Breast epithelium (tissue), 4 donors: ENCODE data around the gene SAMD10. TPM values are rescaled to one million over a fixed set of nuclear protein-coding genes. Genes with fewer than 3 reads are reported as not detected.

Source experiments
- DNase-seq, 2 donors: peaks; one replicate each; pipeline ENCODE4 v3.0.0-alpha.2; 2019; ENCODE audit warnings: low spot score in 2 of 2
- H3K27ac ChIP-seq, 2 donors: fragments of 200-600 bp; sonication (generic) in 1 of 2; one replicate each; pipeline ENCODE4 v1.5.1; 2016 to 2019; ENCODE audit warnings: mild to moderate bottlenecking in 1 of 2
- H3K27me3 ChIP-seq, 2 donors: fragments of 200-600 bp; sonication (generic) in 1 of 2; one replicate each; pipeline versions ENCODE4 v1.5.1 to v1.6.0; 2017 to 2019; ENCODE audit warnings: control low read depth in 1 of 2, mild to moderate bottlenecking in 1 of 2
- H3K36me3 ChIP-seq: fragments of 200-600 bp; one replicate; pipeline ENCODE4 v1.5.1; 2019
- H3K4me1 ChIP-seq, 2 donors: fragments of 200-600 bp; sonication (generic); one replicate each; pipeline ENCODE4 v1.5.1; 2016 to 2019; ENCODE audit warnings: control low read depth in 1 of 2
- H3K4me3 ChIP-seq, 3 donors: fragments of 200-600 bp; sonication (generic); 1 replicate in 2 of 3; 2 replicates in 1 of 3; pipeline ENCODE4 v1.5.1; 2016 to 2019; ENCODE audit warnings: mild to moderate bottlenecking in 3 of 3, moderate library complexity in 2 of 3
- H3K9me3 ChIP-seq, 2 donors: fragments of 200-600 bp; sonication (generic) in 1 of 2; one replicate each; pipeline ENCODE4 v1.5.1; 2016 to 2019; ENCODE audit warnings: control low read depth in 1 of 2
- CTCF ChIP-seq, 3 donors: fragments of 450-650 bp; IDR thresholded peaks; one replicate each; pipeline ENCODE4 v1.5.1; 2016 to 2017; ENCODE audit warnings: antibody characterized with exemption in 3 of 3, mild to moderate bottlenecking in 3 of 3, moderate library complexity in 3 of 3
- POLR2A ChIP-seq: fragments of 450-650 bp; IDR thresholded peaks from one replicate; pipeline ENCODE4 v1.6.1; 2016; ENCODE audit warnings: antibody characterized with exemption, mild to moderate bottlenecking, moderate library complexity
- POLR2AphosphoS5 ChIP-seq, 3 donors: sonication (generic); formaldehyde crosslinking; IDR thresholded peaks; one replicate each; pipeline ENCODE4 v1.6.1; 2017; ENCODE audit warnings: antibody characterized with exemption in 3 of 3
- intact Hi-C: fragments of 100-400 bp; cut with DNase I; formaldehyde crosslinking; loops from one replicate; pipeline ENCODE4 v1.15.1; 2023; ENCODE audit warnings: low total_unique reads
- total RNA-seq, 3 donors: library from RNA; depleted of rRNA; stranded (reverse); fragments of >200 nt; gene quantifications; one replicate each; pipeline ENCODE4 v1.1.0, GENCODE V29; 2016

Gene SAMD10
- total RNA-seq, 3 donors from 2014 or later = 0.96 to 3.3 (median 2.8) TPM

DNA sequence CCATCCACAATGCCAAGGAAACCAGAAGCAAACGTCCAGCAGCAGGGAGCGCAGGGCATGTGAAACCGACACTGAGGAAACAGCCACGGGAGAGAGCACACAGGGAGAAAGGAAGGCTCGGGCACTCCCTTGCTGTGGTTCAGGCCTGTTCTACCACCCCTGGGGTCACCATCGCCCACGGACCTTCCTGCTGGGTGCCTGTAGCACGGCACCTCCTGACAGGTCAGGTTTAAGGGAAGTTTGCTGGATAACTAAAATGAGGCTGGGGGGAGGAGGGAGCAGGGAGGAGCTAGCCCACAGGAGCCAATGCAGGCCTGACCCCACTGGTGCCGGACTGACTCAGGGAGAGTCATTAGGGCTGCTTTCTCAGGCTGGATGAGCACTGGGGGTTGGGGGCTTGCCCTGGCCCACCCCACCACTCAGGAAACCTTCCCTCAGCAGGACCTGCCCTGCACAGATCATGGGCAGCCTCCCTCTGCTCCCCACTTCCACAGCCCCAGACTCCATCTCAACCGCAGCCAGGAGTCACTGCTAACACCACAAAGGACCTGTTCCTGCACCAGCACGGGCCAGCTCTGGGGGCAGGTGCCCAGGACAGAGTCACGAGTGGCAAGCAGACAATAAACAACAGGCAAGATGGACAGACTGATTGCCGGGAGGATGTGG, 25.5 kb downstream of the SAMD10 start:
- TF ChIP-seq CTCF (IDR thresholded peaks at IDR 0.05) (no peak), POLR2AphosphoS5 (IDR thresholded peaks at IDR 0.05) (no peak), POLR2A (no peak)
- no peaks in the 10 kb centered on the region for H3K36me3 ChIP-seq
- peak overlapping the region in 1 of 3 donors; percentile 100 for H3K4me3 ChIP-seq
- peak overlapping the region in 1 of 2 donors; percentile 98 for H3K27ac ChIP-seq
- H3K9me3 ChIP-seq = no peaks in the 10 kb centered on the region
- intact Hi-C loops = no loop called here
- no peak for DNase-seq
- peaks cover 26 to 40% of the 10 kb centered on the region in 2 donors for H3K4me1 ChIP-seq
- no peaks in the 10 kb centered on the region for H3K27me3 ChIP-seq

GRCh38 chr20:63952769-63953168, 26.7 kb downstream of the SAMD10 start:
- Histone ChIP-seq H3K27me3 (no peaks in the 10 kb centered on the region), H3K4me3 (no peak overlapping the region), H3K4me1 (peaks cover 26 to 46% of the 10 kb centered on the region in 2 donors), H3K9me3 (no peaks in the 10 kb centered on the region), H3K27ac (peak overlapping the region in 1 of 2 donors; percentile 89), H3K36me3 (no peaks in the 10 kb centered on the region)
- intact Hi-C loops = no loop called here
- no peak for DNase-seq
- TF ChIP-seq CTCF (IDR thresholded peaks at IDR 0.05) (no peak), POLR2AphosphoS5 (IDR thresholded peaks at IDR 0.05) (no peak), POLR2A (no peak)

DNA sequence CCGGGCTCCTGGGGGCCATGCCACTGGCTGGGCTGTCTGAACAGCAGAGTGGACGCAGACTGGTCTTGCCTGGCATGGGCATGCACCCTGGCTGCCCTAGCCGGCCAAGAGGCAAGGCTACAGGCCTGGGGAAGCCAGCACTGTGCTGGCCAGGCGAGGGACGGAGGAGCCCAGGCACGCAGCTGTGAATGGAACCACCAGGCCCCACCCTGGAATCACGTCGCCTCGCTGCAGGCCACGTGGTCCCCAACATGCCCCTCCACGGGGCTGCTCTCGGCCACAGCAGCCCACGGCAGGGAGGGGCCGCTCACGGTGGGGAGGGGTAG, 27.3 kb downstream of the SAMD10 start:
- intact Hi-C loops = no loop called here
- no peak for TF ChIP-seq CTCF (IDR thresholded peaks at IDR 0.05)
- no peak for TF ChIP-seq POLR2AphosphoS5 (IDR thresholded peaks at IDR 0.05)
- no peak for TF ChIP-seq POLR2A
- no peaks in the 10 kb centered on the region for H3K27me3 ChIP-seq
- peak overlapping the region; percentile 89 for H3K27ac ChIP-seq
- DNase-seq = no peak
- peak overlapping the region in 1 of 3 donors; percentile 46 for H3K4me3 ChIP-seq
- H3K4me1 ChIP-seq = peaks cover 20 to 40% of the 10 kb centered on the region in 2 donors
- H3K9me3 ChIP-seq = no peaks in the 10 kb centered on the region
- H3K36me3 ChIP-seq = no peaks in the 10 kb centered on the region

- no peak for TF ChIP-seq POLR2AphosphoS5 (IDR thresholded peaks at IDR 0.05)
- TF ChIP-seq POLR2A = no peak
- TF ChIP-seq CTCF (IDR thresholded peaks at IDR 0.05) = no peak
- peak overlapping the region in 1 of 3 donors; percentile 46 for H3K4me3 ChIP-seq
- intact Hi-C loops = no loop called here
- peak overlapping the region; percentile 89 for H3K27ac ChIP-seq
- no peak for DNase-seq
- H3K9me3 ChIP-seq = no peaks in the 10 kb centered on the region
- H3K4me1 ChIP-seq = peaks cover 20 to 36% of the 10 kb centered on the region in 2 donors
- H3K27me3 ChIP-seq = no peaks in the 10 kb centered on the region
- no peaks in the 10 kb centered on the region for H3K36me3 ChIP-seq
Observed at GRCh38 chr20:63951398-63952209, 27.8 kb downstream of the SAMD10 start.
